Measurements from ENCODE around the gene TAGAP.
"Not testable (repeated sequence)": the region's sequence is repeated elsewhere in the genome, so short reads cannot be mapped to it uniquely, and the experiment has no call there.

TAGAP gene

GRCh38 chr6:159031846-159032245 lies 12.9 kb downstream of the TAGAP start:
- Histone ChIP-seq H3K4me3 (no peak overlapping the region), H3K9me3 (no peaks in the 10 kb centered on the region), H3K27me3 (ENCODE audit: low read depth) (peaks cover 8% of the 10 kb centered on the region; the same call in 1 of the 2 replicates), H3K36me3 (replicated peaks) (no peaks in the 10 kb centered on the region), H3K4me1 (no peaks in the 10 kb centered on the region)
- in situ Hi-C loops (cut with MboI; ENCODE audit: low sequenced_read_pairs) = no loop called here
- no peak for DNase-seq (ENCODE audit: low spot score in 2 of 2)

- DNase-seq (ENCODE audit: low spot score in 2 of 2) = no peak
- Histone ChIP-seq H3K9me3 (no peaks in the 10 kb centered on the region), H3K4me1 (no peaks in the 10 kb centered on the region), H3K27me3 (ENCODE audit: low read depth) (peaks cover 6% of the 10 kb centered on the region; the same call in 1 of the 2 replicates), H3K36me3 (replicated peaks) (no peaks in the 10 kb centered on the region), H3K4me3 (no peak overlapping the region)
- in situ Hi-C loops (cut with MboI; ENCODE audit: low sequenced_read_pairs) = no loop called here
These were observed 14.6 kb downstream of the TAGAP start for GRCh38 chr6:159030168-159030567.

GRCh38 chr6:159025224-159025623 lies 19.6 kb downstream of the TAGAP start:
- H3K9me3 ChIP-seq; in situ Hi-C loops (cut with MboI; ENCODE audit: low sequenced_read_pairs); DNase-seq (ENCODE audit: low spot score in 2 of 2); H3K4me3 ChIP-seq; H3K36me3 ChIP-seq (replicated peaks); H3K4me1 ChIP-seq; H3K27me3 ChIP-seq (ENCODE audit: low read depth): not testable (repeated sequence)

GRCh38 chr6:159023893-159024292 lies 20.9 kb downstream of the TAGAP start:
- Histone ChIP-seq H3K9me3 (no peaks in the 10 kb centered on the region), H3K36me3 (replicated peaks) (no peaks in the 10 kb centered on the region), H3K4me3 (no peak overlapping the region), H3K4me1 (no peaks in the 10 kb centered on the region), H3K27me3 (ENCODE audit: low read depth) (no peaks in the 10 kb centered on the region)
- in situ Hi-C loops (cut with MboI; ENCODE audit: low sequenced_read_pairs) = no loop called here
- DNase-seq (ENCODE audit: low spot score in 2 of 2) = no peak

- H3K36me3 ChIP-seq (replicated peaks) = no peaks in the 10 kb centered on the region
- no peaks in the 10 kb centered on the region for H3K9me3 ChIP-seq
- no peak overlapping the region for H3K4me3 ChIP-seq
- no peaks in the 10 kb centered on the region for H3K27me3 ChIP-seq (ENCODE audit: low read depth)
- no peak for DNase-seq (ENCODE audit: low spot score in 2 of 2)
- in situ Hi-C loops (cut with MboI; ENCODE audit: low sequenced_read_pairs) = no loop called here
- no peaks in the 10 kb centered on the region for H3K4me1 ChIP-seq
These were observed 24.8 kb downstream of the TAGAP start for GRCh38 chr6:159020011-159020410.

- Histone ChIP-seq H3K36me3 (replicated peaks) (no peaks in the 10 kb centered on the region), H3K27me3 (ENCODE audit: low read depth) (no peaks in the 10 kb centered on the region), H3K9me3 (no peaks in the 10 kb centered on the region), H3K4me1 (no peaks in the 10 kb centered on the region), H3K4me3 (no peak overlapping the region)
- in situ Hi-C loops (cut with MboI; ENCODE audit: low sequenced_read_pairs) = no loop called here
- DNase-seq (ENCODE audit: low spot score in 2 of 2) = no peak
These were observed 26.8 kb downstream of the TAGAP start for GRCh38 chr6:159017757-159018559.

GRCh38 chr6:159014406-159014805 lies 30.4 kb downstream of the TAGAP start:
- no peak for DNase-seq (ENCODE audit: low spot score in 2 of 2)
- H3K9me3 ChIP-seq = no peaks in the 10 kb centered on the region
- no peaks in the 10 kb centered on the region for H3K36me3 ChIP-seq (replicated peaks)
- no peaks in the 10 kb centered on the region for H3K27me3 ChIP-seq (ENCODE audit: low read depth)
- H3K4me1 ChIP-seq = no peaks in the 10 kb centered on the region
- no peak overlapping the region for H3K4me3 ChIP-seq
- in situ Hi-C loops (cut with MboI; ENCODE audit: low sequenced_read_pairs) = no loop called here

- in situ Hi-C loops (cut with MboI; ENCODE audit: low sequenced_read_pairs) = no loop called here
- no peak for DNase-seq (ENCODE audit: low spot score in 2 of 2)
- Histone ChIP-seq H3K27me3 (ENCODE audit: low read depth) (no peaks in the 10 kb centered on the region), H3K9me3 (no peaks in the 10 kb centered on the region), H3K36me3 (replicated peaks) (no peaks in the 10 kb centered on the region), H3K4me3 (no peak overlapping the region), H3K4me1 (no peaks in the 10 kb centered on the region)
These were observed 31.6 kb downstream of the TAGAP start for GRCh38 chr6:159013229-159013628.

- Histone ChIP-seq H3K4me3 (no peak overlapping the region), H3K36me3 (replicated peaks) (no peaks in the 10 kb centered on the region), H3K27me3 (ENCODE audit: low read depth) (no peaks in the 10 kb centered on the region), H3K9me3 (no peaks in the 10 kb centered on the region), H3K4me1 (no peaks in the 10 kb centered on the region)
- no peak for DNase-seq (ENCODE audit: low spot score in 2 of 2)
- in situ Hi-C loops (cut with MboI; ENCODE audit: low sequenced_read_pairs) = no loop called here
These were observed 32.6 kb downstream of the TAGAP start for GRCh38 chr6:159012201-159012600.

- H3K9me3 ChIP-seq; H3K4me3 ChIP-seq; H3K4me1 ChIP-seq; in situ Hi-C loops (cut with MboI; ENCODE audit: low sequenced_read_pairs); H3K36me3 ChIP-seq (replicated peaks); DNase-seq (ENCODE audit: low spot score in 2 of 2); H3K27me3 ChIP-seq (ENCODE audit: low read depth): not testable (repeated sequence)
These were observed 34.7 kb downstream of the TAGAP start for GRCh38 chr6:159010037-159010612.

- Histone ChIP-seq H3K4me3 (no peak overlapping the region), H3K36me3 (replicated peaks) (no peaks in the 10 kb centered on the region), H3K9me3 (no peaks in the 10 kb centered on the region), H3K27me3 (ENCODE audit: low read depth) (no peaks in the 10 kb centered on the region), H3K4me1 (no peaks in the 10 kb centered on the region)
- in situ Hi-C loops (cut with MboI; ENCODE audit: low sequenced_read_pairs) = no loop called here
- DNase-seq (ENCODE audit: low spot score in 2 of 2) = no peak
These were observed 36.0 kb downstream of the TAGAP start for GRCh38 chr6:159008656-159009288.

GRCh38 chr6:159007510-159007909 lies 37.3 kb downstream of the TAGAP start:
- no peaks in the 10 kb centered on the region for H3K9me3 ChIP-seq
- no peak for DNase-seq (ENCODE audit: low spot score in 2 of 2)
- in situ Hi-C loops (cut with MboI; ENCODE audit: low sequenced_read_pairs) = no loop called here
- no peak overlapping the region for H3K4me3 ChIP-seq
- no peaks in the 10 kb centered on the region for H3K4me1 ChIP-seq
- no peaks in the 10 kb centered on the region for H3K36me3 ChIP-seq (replicated peaks)
- H3K27me3 ChIP-seq (ENCODE audit: low read depth) = no peaks in the 10 kb centered on the region

GRCh38 chr6:159005436-159005835 lies 39.4 kb downstream of the TAGAP start:
- no peaks in the 10 kb centered on the region for H3K36me3 ChIP-seq (replicated peaks)
- in situ Hi-C loops (cut with MboI; ENCODE audit: low sequenced_read_pairs) = no loop called here
- DNase-seq (ENCODE audit: low spot score in 2 of 2) = no peak
- H3K4me1 ChIP-seq = no peaks in the 10 kb centered on the region
- no peaks in the 10 kb centered on the region for H3K9me3 ChIP-seq
- no peaks in the 10 kb centered on the region for H3K27me3 ChIP-seq (ENCODE audit: low read depth)
- no peak overlapping the region for H3K4me3 ChIP-seq

GRCh38 chr6:159004592-159004991 lies 40.2 kb downstream of the TAGAP start:
- in situ Hi-C loops (cut with MboI; ENCODE audit: low sequenced_read_pairs) = no loop called here

More at GRCh38 chr6:159004592-159004991, 40.2 kb downstream of the TAGAP start:
- H3K27me3 ChIP-seq (ENCODE audit: low read depth) = no peaks in the 10 kb centered on the region
- DNase-seq (ENCODE audit: low spot score in 2 of 2) = no peak
- H3K4me3 ChIP-seq = no peak overlapping the region
- H3K36me3 ChIP-seq (replicated peaks) = no peaks in the 10 kb centered on the region
- H3K4me1 ChIP-seq = no peaks in the 10 kb centered on the region
- no peaks in the 10 kb centered on the region for H3K9me3 ChIP-seq
